ENCODE measurements around the gene SAP130.

- TF ChIP-seq CTCF (IDR thresholded peaks at IDR 0.05), result no peak
- no peak for TF ChIP-seq ZFX (IDR thresholded peaks at IDR 0.05; ENCODE audit: borderline replicate concordance)
These were observed 74.0 kb downstream of the SAP130 start for GRCh38 chr2:127953849-127954248.

Data from 22Rv1 (cell line).